Heart left ventricle (tissue), 16 donors: ENCODE measurements around the gene RNPS1. TPM values are rescaled to one million over a fixed set of nuclear protein-coding genes. Genes with fewer than 3 reads are reported as not detected.

Experiments used
- ATAC-seq, 4 donors: fragments of 200-7000 bp; cut with Tn5 transposase; one replicate each; pipeline ENCODE4 v1.9.1; 2020 to 2022; ENCODE audit warnings: moderate library complexity in 4 of 4, mild to moderate bottlenecking in 3 of 4, moderate number of reproducible peaks in 1 of 4
- DNase-seq, 5 donors: peaks; one replicate each; pipeline ENCODE4 v3.0.0-alpha.2; 2020
- H3K27ac ChIP-seq, 12 donors: fragments of 200-600 bp; sonication (generic) in 4 of 12; one replicate each; pipeline versions ENCODE4 v1.5.0 to v1.8.0; 2016 to 2022; ENCODE audit warnings: mild to moderate bottlenecking in 2 of 12
- H3K27me3 ChIP-seq, 9 donors: fragments of 200-600 bp; sonication (generic) in 2 of 9; one replicate each; pipeline versions ENCODE4 v1.5.1 to v1.8.0; 2016 to 2022; ENCODE audit warnings: mild to moderate bottlenecking in 3 of 9
- H3K36me3 ChIP-seq, 9 donors: fragments of 200-600 bp; sonication (generic) in 2 of 9; one replicate each; pipeline versions ENCODE4 v1.5.0 to v1.8.0; 2018 to 2022; ENCODE audit warnings: mild to moderate bottlenecking in 2 of 9
- H3K4me1 ChIP-seq, 12 donors: fragments of 200-600 bp; sonication (generic) in 4 of 12; one replicate each; pipeline versions ENCODE4 v1.5.0 to v1.8.0; 2016 to 2022; ENCODE audit warnings: mild to moderate bottlenecking in 3 of 12
- H3K4me3 ChIP-seq, 12 donors: fragments of 200-600 bp; sonication (generic) in 4 of 12; one replicate each; pipeline versions ENCODE4 v1.5.0 to v1.8.0; 2017 to 2022; ENCODE audit warnings: mild to moderate bottlenecking in 9 of 12, moderate library complexity in 4 of 12
- H3K9me3 ChIP-seq, 12 donors: fragments of 200-600 bp; sonication (generic) in 4 of 12; one replicate each; pipeline versions ENCODE4 v1.5.0 to v1.8.0; 2016 to 2022; ENCODE audit warnings: mild to moderate bottlenecking in 1 of 12
- CTCF ChIP-seq, 12 donors: fragments of 200-600 bp; sonication (generic) in 4 of 12; IDR thresholded peaks; one replicate each; pipeline versions ENCODE4 v1.5.0 to v1.8.0; 2018 to 2022; ENCODE audit warnings: antibody characterized with exemption in 12 of 12, mild to moderate bottlenecking in 5 of 12
- POLR2A ChIP-seq, 2 donors: fragments of 450-650 bp; IDR thresholded peaks; one replicate each; pipeline ENCODE4 v1.6.1; 2017; ENCODE audit warnings: antibody characterized with exemption in 2 of 2, mild to moderate bottlenecking in 2 of 2, moderate library complexity in 2 of 2
- WGBS, 4 donors: extraction: QIAGEN DNeasy Blood & Tissue Kit in 2 of 4; methylation state at CpG; one replicate each; pipeline versions ENCODE4 v1.1.5 to v1.1.7; 2013 to 2018; 5-methylcytosine and 5-hydroxymethylcytosine counted together
- intact Hi-C, 10 donors: fragments of 100-400 bp; cut with DNase I; formaldehyde crosslinking; loops; one replicate each; pipeline versions ENCODE4 v1.11.1 to v1.14.2; 2022
- microRNA counts, 2 donors: library from miRNA; unstranded; fragments of <30 nt; microRNA quantifications; one replicate each; lab custom pipeline; 2016
- microRNA-seq, 4 donors: library from miRNA; unstranded; fragments of <30 nt; microRNA quantifications; one replicate each; pipeline versions ENCODE4 to v1.2.0, GENCODE V29; 2017 to 2020
- polyA plus RNA-seq, 2 donors: library from polyadenylated mRNA; stranded (reverse); fragments of 200-250 nt; gene quantifications; one replicate each; pipeline ENCODE4 v1.2.3, GENCODE V29; 2013
- total RNA-seq, 9 donors: library from RNA; depleted of rRNA in 2 of 9; stranded (reverse); fragments of >200 nt in 2 of 9; fragmentation: NEBNext Ultra II Directional in 3 of 9; extraction: Animal tissue kit (Norgen Biotek cat#: 25700) in 3 of 9; gene quantifications; one replicate each; pipeline versions ENCODE4 v1.1.0 to v1.2.4, GENCODE V29; 2016 to 2023
- donor health status: ischemic (EF 13 %, LVEDD 7.1; RV severe dilation, severe dysfunction).
- donor health status: healthy with polysubstance abuse.
- donor health status: DM: no; HTN: yes; CAD: no.
- donor health status: DM: no; HTN: no; CAD: no.
- donor health status: ischemic (EF 25% LVEDD 6.9; RV normal size, moderate dysfunction).
- donor health status: ischemic (EF 25% LVEDD 5.7; RV mildly dilated, moderate dysfunction).
- donor health status: healthy.
- donor health status: DM: yes; HTN: yes; CAD: no.
- donor health status: ischemic (EF 35%, LVEDD 5.7; RV mildly dilated, moderate dysfunction).
- donor health status: nonischemic (EF 11% LVEDD 7.7; RV severe dilation, severe dysfunction).
- donor health status: DM: yes; HTN: yes; CAD: no.
- donor health status: PGD.
- donor health status: ischemic (EF 29% LVEDD 5.4; RV normal size, mild dysfunction).
- donor health status: nonischemic (EF 23%, LVEDD 6.1; RV moderate dilation, normal function).

The RNPS1 gene
- total and polyA plus RNA-seq, 11 donors = 73.9 to 193 (median 120) TPM

DNA sequence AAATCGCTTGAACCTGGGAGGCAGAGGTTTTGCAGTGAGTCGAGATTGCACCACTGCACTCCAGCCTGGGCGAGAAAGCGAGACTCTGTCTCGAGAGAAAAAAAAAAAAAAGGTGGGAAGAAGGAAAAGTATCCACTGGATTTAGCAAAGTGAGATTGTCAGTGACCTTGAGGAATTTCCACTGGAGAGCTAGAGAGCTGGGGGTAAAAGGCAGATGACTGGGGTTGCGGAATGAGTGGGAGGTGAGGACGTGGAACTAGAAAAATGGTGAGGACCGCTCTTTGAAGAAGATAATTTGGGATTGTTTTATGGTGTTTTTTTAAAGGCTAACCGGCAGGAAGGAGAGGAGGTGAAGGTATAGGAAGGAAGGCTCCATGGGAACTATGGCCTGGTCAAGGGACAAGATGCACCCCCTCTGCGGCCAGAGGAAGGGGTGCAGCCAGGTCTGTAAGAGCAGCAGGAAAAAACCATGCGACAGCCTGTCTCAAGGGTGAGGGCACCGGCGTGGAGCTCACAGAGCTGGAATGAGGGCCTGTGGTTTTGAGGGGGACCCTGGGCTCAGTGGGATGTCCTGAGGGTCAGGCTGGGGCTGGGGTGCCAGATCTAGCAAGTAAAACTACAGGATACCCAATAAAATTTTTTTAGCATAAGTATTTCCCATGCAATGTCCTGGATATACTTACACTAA lies 63.4 kb downstream of the RNPS1 start:
- DNase-seq (no peak), ATAC-seq (no peak)
- Histone ChIP-seq H3K4me3 (peak overlapping the region; percentile 66 to 96 (median 80)), H3K9me3 (no peaks in the 10 kb centered on the region), H3K4me1 (peaks cover 3 to 26% (median 15%) of the 10 kb centered on the region in 12 donors), H3K27ac (peak overlapping the region; percentile 95 to 100 (median 99)), H3K27me3 (no peaks in the 10 kb centered on the region), H3K36me3 (peaks cover 0 to 31% (median 26%) of the 10 kb centered on the region in 9 donors)
- intact Hi-C loops = loop anchor here in 5 of 10 donors (2.0 to 5.0 kb wide), 4 partner anchors 42 to 50 kb away; partner anchors contain the start of genes TRAF7 (in 4 of the 5) and ECI1 (in 1 of the 5)
- WGBS, 4 donors = 79 to 85% (median 80%) methylated on average over 13 of the region's 13 CpGs
- TF ChIP-seq CTCF (IDR thresholded peaks at IDR 0.05) (no peak), POLR2A (IDR thresholded peaks at IDR 0.05) (no peak)

MicroRNAs encoded within 50 kb of the gene (microRNA counts, 767-probe panel; counts per million panel counts)
- 0 to 71.6 counts per million in 2 donors for microRNA hsa-miR-940 (lab: Ali Mortazavi, UCI)

Small RNA genes within 50 kb of the gene (microRNA-seq; reads per million reads assigned to microRNA genes)
- 0 to 0.41 (median 0) reads per million in 4 donors for gene MIR3677
- 0 reads per million in 4 donors for gene MIR4717

Other genes starting within 250 kb of the RNPS1 start
- under 1 TPM in 1 of 9 donors, not detected in 8; 0.69 TPM for gene NPW, start 248.3 kb downstream of the RNPS1 start, total RNA-seq
- gene NPW, start 248.3 kb downstream of the RNPS1 start, polyA plus RNA-seq = under 1 TPM in 1 of 2 donors, not detected in 1; 0.19 TPM
- 100 to 1,000 TPM; 124 to 496 (median 227) TPM for gene NHERF2, start 241.2 kb downstream of the RNPS1 start, total RNA-seq
- 100 to 1,000 TPM; 213 to 396 TPM for gene NHERF2, start 241.2 kb downstream of the RNPS1 start, polyA plus RNA-seq
- gene NTHL1, start 220.3 kb downstream of the RNPS1 start, total RNA-seq = 10 to 100 TPM in 7 of 9 donors, 1 to 10 TPM in 2; 9.0 to 25.0 (median 11.7) TPM
- 10 to 100 TPM; 13.1 to 32.3 TPM for gene NTHL1, start 220.3 kb downstream of the RNPS1 start, polyA plus RNA-seq
- 10 to 100 TPM; 48.4 to 94.5 (median 70.4) TPM for gene TSC2, start 220.1 kb downstream of the RNPS1 start, total RNA-seq
- gene TSC2, start 220.1 kb downstream of the RNPS1 start, polyA plus RNA-seq = 10 to 100 TPM; 33.3 to 44.8 TPM
- 100 to 1,000 TPM in 6 of 9 donors, 10 to 100 TPM in 3; 64.9 to 441 (median 110) TPM for gene PKD1, start 132.2 kb downstream of the RNPS1 start, total RNA-seq
- 100 to 1,000 TPM in 1 of 2 donors, 10 to 100 TPM in 1; 90.6 to 105 TPM for gene PKD1, start 132.2 kb downstream of the RNPS1 start, polyA plus RNA-seq
- gene RAB26, start 119.5 kb downstream of the RNPS1 start, total RNA-seq = 1 to 10 TPM in 4 of 9 donors, under 1 TPM in 5; 0.36 to 5.0 (median 0.75) TPM
- 1 to 10 TPM in 1 of 2 donors, under 1 TPM in 1; 0.28 to 3.3 TPM for gene RAB26, start 119.5 kb downstream of the RNPS1 start, polyA plus RNA-seq
- 10 to 100 TPM; 20.2 to 40.2 (median 27.0) TPM for gene TRAF7, start 112.3 kb downstream of the RNPS1 start, total RNA-seq
- gene TRAF7, start 112.3 kb downstream of the RNPS1 start, polyA plus RNA-seq = 10 to 100 TPM; 12.2 to 39.5 TPM
- 1 to 10 TPM in 8 of 9 donors, under 1 TPM in 1; 0.77 to 7.0 (median 2.1) TPM for gene CASKIN1, start 71.5 kb downstream of the RNPS1 start, total RNA-seq
- 1 to 10 TPM in 1 of 2 donors, under 1 TPM in 1; 0.37 to 4.0 TPM for gene CASKIN1, start 71.5 kb downstream of the RNPS1 start, polyA plus RNA-seq
- 10 to 100 TPM; 19.8 to 49.0 (median 22.8) TPM for gene MLST8, start 62.7 kb downstream of the RNPS1 start, total RNA-seq
- 10 to 100 TPM; 28.5 to 42.3 TPM for gene MLST8, start 62.7 kb downstream of the RNPS1 start, polyA plus RNA-seq
- 10 to 100 TPM in 2 of 9 donors, 1 to 10 TPM in 7; 1.7 to 11.7 (median 5.5) TPM for gene BRICD5, start 57.3 kb downstream of the RNPS1 start, total RNA-seq
- gene BRICD5, start 57.3 kb downstream of the RNPS1 start, polyA plus RNA-seq = 1 to 10 TPM; 3.8 to 7.6 TPM
- 10 to 100 TPM; 19.6 to 44.0 (median 33.8) TPM for gene PGP, start 53.3 kb downstream of the RNPS1 start, total RNA-seq
- 10 to 100 TPM; 24.6 to 31.7 TPM for gene PGP, start 53.3 kb downstream of the RNPS1 start, polyA plus RNA-seq
- gene E4F1, start 44.5 kb downstream of the RNPS1 start, total RNA-seq = 10 to 100 TPM in 8 of 9 donors, 1 to 10 TPM in 1; 8.4 to 27.3 (median 12.7) TPM
- 10 to 100 TPM; 17.3 to 20.4 TPM for gene E4F1, start 44.5 kb downstream of the RNPS1 start, polyA plus RNA-seq
- gene DNASE1L2, start 31.7 kb downstream of the RNPS1 start, total RNA-seq = under 1 TPM in 7 of 9 donors, not detected in 2; 0.12 to 0.51 (median 0.34) TPM
- gene DNASE1L2, start 31.7 kb downstream of the RNPS1 start, polyA plus RNA-seq = under 1 TPM; 0.18 to 0.50 TPM
- gene ECI1, start 16.5 kb downstream of the RNPS1 start, total RNA-seq = 100 to 1,000 TPM in 8 of 9 donors, 10 to 100 TPM in 1; 84.6 to 178 (median 142) TPM
- 100 to 1,000 TPM; 146 to 340 TPM for gene ECI1, start 16.5 kb downstream of the RNPS1 start, polyA plus RNA-seq
- gene ABCA3, start 72.6 kb upstream of the RNPS1 start, total RNA-seq = 10 to 100 TPM in 5 of 9 donors, 1 to 10 TPM in 4; 8.0 to 16.5 (median 10.0) TPM
- gene ABCA3, start 72.6 kb upstream of the RNPS1 start, polyA plus RNA-seq = 1 to 10 TPM; 6.7 to 8.8 TPM
- 1 to 10 TPM in 7 of 9 donors, under 1 TPM in 2; 0.67 to 6.0 (median 1.6) TPM for gene CCNF, start 161.3 kb upstream of the RNPS1 start, total RNA-seq
- 1 to 10 TPM in 1 of 2 donors, under 1 TPM in 1; 0.38 to 1.6 TPM for gene CCNF, start 161.3 kb upstream of the RNPS1 start, polyA plus RNA-seq
- 1 to 10 TPM in 5 of 9 donors, under 1 TPM in 3, not detected in 1; 0.60 to 4.9 (median 1.2) TPM for gene TEDC2, start 192.0 kb upstream of the RNPS1 start, total RNA-seq
- 1 to 10 TPM in 1 of 2 donors, under 1 TPM in 1; 0.46 to 3.1 TPM for gene TEDC2, start 192.0 kb upstream of the RNPS1 start, polyA plus RNA-seq
- under 1 TPM in 6 of 9 donors, not detected in 3; 0.09 to 0.50 (median 0.20) TPM for gene NTN3, start 203.2 kb upstream of the RNPS1 start, total RNA-seq
- not detected for gene NTN3, start 203.2 kb upstream of the RNPS1 start, polyA plus RNA-seq
- gene TBC1D24, start 207.0 kb upstream of the RNPS1 start, total RNA-seq = 10 to 100 TPM in 8 of 9 donors, 1 to 10 TPM in 1; 8.9 to 19.2 (median 11.9) TPM
- 1 to 10 TPM; 4.0 to 6.7 TPM for gene TBC1D24, start 207.0 kb upstream of the RNPS1 start, polyA plus RNA-seq
- 100 to 1,000 TPM in 7 of 9 donors, 10 to 100 TPM in 2; 61.6 to 209 (median 129) TPM for gene ATP6V0C, start 245.8 kb upstream of the RNPS1 start, total RNA-seq
- 100 to 1,000 TPM; 132 to 232 TPM for gene ATP6V0C, start 245.8 kb upstream of the RNPS1 start, polyA plus RNA-seq